HG03196 (cell line): ENCODE results near the gene ROBO1.
"Not testable (repeated sequence)": the region's sequence is repeated elsewhere in the genome, so short reads cannot be mapped to it uniquely, and the experiment has no call there.

Source experiments
- ATAC-seq: cut with Tn5 transposase; IDR thresholded peaks from one replicate; pipeline ENCODE4 v1.9.1; 2021; ENCODE audit not compliant: unreplicated experiment

Gene ROBO1

DNA sequence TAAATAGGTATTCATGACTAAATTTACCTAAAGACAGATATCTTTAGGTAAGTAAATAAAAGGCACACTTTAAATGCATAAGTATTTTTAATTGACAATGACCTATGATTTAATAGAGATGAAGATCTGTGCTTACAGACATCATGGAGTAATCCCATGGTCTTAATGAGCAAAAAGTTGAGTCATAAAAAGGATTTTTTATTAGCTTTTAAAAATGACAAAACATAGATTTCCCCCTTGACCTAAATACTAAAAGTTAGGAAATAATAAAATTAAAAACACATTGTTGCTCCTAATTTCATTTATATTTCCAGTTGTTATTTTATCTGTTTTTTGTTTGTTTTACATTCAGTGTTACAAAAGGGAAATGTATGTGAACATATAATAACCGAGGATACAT lies 1005.7 kb downstream of the ROBO1 start:
- ATAC-seq, result no peak

DNA sequence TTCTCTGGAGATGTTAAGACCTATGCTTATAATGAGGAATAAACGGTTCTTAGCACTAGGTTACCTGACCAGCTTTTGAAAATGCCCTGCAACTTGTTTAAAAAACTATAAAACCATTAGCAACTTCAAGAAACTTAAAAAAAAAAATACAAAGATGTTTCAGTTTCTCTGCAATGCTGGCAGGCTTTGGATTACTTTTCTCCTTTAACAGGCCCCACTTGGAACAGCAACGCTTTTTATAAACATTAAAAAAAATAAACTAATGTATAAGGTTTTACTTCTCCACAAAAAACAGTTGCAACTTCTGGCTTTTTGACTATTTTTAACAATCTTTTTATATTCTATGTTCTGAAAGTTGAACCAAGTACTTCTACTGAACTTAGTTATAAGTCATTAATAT lies 1006.7 kb downstream of the ROBO1 start:
- no peak for ATAC-seq

DNA sequence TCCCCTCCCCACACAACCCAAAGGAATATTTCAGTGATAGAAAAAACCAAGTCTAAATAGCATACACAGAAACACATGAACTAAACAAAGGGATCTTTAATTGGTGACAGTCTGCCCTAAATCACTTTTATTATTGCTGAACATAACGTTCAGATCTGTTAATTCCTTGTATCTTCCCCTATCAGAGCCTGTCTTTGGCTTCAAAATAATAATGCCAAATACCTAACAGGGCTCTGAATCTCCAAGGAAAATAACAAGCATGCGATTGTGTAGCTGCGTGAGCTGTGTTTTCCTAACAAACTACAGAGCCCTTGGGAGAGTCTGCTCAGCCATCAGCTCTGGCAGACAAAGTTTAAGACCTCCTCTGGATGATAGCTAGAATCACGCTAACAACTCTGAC lies 1010.1 kb downstream of the ROBO1 start:
- no peak for ATAC-seq

DNA sequence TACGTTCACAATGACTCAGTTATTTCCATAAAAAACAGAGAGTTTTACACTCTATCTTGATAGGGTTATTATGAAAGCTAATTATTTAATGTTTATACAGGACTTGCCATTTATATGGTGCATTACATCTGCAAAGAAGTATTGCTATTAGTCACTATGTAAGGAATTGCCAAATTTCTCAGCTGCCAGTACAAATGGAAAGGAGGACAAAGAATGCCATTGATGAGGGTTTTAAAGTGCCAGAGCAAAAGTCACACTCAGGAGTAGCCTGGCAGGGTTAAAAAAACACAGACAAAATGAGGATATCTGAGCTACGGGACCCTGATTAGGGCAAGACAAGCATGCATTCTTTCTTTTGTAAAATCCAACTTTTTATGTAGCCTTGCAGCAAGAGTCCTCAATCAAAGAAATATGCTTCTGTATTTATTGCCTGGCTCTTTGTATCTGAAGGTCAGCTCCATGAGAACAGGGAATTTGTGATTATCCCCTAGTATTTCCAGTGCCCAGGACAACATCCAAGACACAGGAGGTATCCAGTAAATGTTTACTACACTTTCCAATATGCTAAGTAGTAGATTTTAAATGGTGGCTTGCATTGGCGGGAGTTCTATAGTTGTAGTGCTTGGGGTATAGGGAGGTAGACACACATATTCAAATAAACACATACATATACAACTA lies 1013.6 kb downstream of the ROBO1 start:
- no peak for ATAC-seq

DNA sequence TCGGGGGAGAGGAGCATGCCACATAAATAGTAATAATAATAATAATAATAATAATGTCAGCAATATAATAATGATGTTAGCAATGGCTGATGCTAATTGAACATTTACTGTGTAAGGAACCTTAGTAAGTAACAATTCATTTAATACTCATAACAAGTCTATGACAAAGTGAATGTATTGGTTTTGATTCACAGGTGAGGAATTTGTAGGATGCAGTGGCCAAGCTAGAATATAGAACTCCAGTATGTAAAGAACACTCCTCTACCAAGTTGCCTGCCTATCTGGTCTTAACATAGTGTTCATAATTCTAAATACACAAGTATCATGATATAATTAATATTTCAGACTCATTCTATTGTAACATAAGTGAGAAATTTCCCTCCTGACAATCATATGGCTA lies 1016.5 kb downstream of the ROBO1 start:
- no peak for ATAC-seq

DNA sequence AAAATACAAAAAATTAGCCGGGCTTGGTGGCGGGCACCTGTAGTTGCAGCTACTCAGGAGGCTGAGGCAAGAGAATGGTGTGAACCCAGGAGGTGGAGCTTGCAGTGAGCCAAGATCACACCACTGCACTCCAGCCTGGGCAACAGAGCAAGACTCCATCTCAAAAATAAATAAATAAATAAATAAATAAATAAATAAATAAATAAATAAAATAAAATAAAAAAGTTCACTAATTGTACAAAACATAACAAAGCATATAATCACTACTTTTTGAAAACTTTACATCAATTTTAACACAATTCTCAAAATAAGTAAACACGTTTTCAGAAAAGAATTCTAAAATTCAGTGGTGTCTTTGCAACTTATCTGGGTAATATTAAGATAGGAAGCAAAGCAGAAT lies 1017.5 kb downstream of the ROBO1 start:
- not testable (repeated sequence) for ATAC-seq

DNA sequence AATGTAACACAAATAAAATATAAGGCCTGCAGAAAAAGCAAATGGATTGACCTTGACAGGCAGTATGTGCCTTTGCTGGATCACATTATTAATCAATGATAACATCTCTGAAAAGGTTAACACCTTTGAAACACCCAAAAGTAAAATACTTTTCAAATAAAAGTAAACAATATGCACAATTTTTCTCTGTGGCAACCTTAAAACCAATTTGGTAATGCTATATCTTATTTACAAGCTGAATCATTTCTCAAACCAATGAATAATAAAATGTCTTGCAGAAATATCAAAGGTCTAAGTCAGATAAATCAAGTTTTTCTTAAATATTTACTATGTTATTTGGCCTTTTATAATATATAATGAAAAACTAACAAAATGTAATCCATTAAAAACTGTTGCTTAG lies 1018.7 kb downstream of the ROBO1 start:
- no peak for ATAC-seq

DNA sequence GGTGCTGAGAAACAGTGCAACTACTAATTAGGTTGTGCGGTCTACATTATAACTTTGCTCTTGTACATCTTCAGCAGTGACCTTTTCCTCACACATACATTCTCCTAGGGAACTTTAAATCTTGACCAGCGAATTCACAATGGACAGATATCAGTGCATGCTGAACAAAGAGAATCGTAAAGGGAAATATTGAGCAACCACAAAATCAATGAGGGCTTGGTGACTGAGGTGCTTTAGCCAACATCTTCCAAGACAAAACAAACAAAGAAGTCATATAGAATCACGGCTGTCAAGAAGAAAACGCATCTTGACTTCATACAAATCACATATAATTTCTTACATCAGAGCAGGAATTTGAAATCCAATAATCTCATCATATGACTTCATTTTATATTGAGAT lies 1022.0 kb downstream of the ROBO1 start:
- no peak for ATAC-seq

DNA sequence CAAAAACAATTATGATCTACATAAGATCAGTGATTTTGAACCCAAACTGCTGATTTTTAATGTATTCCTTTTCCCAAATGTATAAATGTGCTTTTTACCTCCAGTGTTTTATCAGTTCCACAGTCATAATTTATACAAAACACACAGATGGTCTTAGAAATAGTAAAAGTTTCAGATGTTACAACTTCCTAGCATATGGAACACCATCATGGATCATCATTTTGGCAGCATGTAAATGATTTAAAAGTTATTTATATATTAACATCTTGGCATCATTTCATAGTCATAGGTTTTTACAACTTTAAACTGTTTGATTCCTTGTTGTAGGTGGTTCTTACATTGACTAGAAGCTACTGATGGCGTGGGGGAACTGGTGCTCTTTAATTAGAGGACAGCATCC lies 1025.3 kb downstream of the ROBO1 start:
- no peak for ATAC-seq

DNA sequence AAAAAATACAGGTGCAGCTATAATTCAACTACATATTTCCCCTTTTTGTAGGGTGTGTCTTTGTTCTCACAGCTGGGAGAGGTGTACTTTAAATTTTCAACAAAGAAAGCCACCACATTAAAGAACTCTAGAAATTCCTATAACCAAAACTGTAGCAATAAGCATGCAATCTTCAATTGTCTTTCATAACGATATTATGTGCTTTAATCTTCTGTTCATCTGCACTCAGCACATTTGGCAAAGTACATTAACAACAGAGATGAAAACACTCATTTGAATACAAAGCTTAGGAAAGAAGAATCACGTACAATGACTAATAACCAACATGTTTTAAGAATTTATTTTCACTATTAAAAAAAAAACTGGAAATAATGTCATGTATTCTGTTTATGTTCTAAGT lies 1025.8 kb downstream of the ROBO1 start:
- ATAC-seq, result no peak

DNA sequence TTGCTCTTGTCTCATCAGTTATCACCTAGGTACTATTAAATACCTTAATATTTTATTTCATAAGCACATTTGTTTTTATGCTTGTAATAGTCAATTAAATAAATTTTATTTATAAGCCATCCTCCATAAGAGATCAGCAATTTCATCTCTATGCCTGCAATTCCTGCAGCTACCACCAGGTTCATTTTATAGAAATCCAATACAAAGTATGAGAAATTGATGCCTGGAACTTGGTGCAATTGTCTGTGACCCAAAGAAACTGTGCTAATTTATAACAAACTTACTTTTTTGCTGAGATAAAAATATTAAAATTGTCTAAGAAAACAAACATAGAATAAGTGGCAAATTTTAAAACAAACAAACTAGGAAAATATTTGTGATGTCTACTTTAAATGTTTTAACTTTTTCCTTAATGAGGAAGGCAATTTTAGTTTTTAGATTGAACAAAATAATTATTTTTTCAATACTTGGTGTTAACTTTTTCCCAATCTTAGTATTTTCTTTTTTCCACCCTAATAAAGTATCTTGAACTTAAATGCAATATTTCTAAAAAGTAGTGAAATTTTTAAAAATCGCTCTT lies 1026.6 kb downstream of the ROBO1 start:
- ATAC-seq, result no peak

DNA sequence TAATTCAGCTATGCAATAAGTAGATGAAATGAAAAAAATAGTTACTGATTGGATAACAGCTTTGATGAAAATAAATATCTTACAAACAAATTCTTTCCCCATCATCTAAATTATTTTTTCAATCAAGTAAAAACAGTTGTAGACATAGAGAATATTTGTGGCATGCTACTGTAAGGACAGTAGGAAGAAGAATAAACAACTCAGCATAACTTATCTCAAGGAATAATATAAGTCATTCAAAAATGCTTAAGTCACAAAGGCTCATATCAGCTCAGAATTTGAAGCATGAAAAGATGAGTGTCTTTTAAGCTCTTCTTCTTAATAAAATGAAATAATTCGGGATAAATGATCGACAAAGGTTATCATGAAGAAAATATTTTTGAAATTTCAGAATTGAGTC lies 1029.0 kb downstream of the ROBO1 start:
- ATAC-seq, result no peak

DNA sequence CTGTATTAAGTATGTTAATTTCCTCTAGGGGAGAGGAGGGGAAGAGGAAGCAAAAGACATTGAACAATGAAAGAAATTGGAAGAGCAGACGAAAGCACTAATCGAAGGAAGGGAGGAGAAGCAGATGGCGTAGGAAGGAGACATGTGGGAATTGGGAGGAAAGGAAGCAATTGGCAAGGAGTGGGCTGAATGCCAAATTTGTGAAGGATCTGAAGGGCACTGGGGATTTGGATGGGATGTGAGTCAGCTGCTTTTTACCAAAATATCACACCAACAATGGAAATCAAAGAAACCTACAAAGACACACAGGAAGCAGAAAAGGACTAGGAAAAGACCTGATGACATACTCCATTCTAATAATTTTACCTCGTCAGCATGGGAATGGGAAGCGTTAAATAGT lies 1029.8 kb downstream of the ROBO1 start:
- no peak for ATAC-seq

DNA sequence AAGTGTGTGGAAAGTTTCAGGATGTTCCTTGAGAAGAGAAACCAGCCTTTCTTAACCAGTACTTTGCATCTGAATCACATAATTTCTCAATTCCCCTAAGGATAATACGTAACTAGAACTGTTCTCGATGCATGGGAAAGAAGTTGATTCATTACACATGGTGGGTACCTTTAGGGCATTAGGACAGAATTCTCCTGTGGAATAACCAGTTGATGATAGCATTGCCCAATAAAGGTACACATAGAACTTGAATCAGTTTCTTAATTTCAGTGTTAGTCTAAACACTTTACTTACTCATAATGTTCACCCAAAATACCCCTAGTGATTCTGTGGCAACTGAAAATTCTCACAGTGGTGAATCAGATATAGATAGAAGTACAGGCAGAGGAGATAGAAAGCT lies 1030.9 kb downstream of the ROBO1 start:
- no peak for ATAC-seq

DNA sequence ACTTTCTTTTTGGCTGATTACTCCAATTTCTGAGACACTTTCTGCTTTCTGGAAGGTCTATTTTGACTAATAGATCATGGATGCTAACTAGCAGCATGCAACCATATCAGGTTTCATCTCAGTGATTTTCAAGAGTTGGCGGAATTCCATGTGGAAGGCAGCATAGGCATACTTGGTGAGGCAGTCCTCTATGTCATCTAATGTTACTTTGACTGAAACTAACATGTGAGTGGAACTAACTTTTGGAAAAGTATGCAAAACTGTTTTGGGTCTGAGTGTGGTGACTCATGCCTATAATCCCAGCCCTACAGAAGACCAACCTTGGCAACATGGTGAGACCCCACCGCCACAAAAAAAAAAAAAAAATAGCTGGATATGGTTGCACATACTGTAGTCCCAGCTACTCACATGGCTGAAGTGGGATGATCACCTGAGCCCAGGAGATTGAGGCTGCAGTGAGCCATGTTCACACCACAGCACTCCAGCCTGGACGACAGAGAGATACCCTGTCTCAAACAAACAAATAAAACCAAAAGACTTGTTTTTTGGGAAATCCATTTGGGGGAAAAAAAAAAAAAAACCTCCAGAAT lies 1033.7 kb downstream of the ROBO1 start:
- no peak for ATAC-seq

DNA sequence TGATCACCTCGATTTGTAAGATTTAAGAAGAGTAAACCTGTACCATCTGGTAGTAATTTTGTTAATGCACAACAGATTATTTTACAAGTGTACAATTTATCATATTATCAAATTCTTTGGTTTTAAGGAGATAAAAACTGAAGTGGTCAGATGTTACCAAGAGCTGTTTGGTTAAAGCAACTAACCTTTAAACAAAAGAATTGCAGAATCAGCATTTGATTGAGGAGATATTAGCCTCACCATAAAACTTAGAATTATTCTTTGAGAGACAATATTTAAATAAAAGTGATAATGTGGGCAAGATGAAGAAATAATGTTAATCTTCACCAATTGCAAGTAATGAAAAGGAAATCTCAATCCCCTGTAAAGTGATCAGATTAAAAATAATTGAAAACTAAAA lies 1034.9 kb downstream of the ROBO1 start:
- ATAC-seq, result no peak

DNA sequence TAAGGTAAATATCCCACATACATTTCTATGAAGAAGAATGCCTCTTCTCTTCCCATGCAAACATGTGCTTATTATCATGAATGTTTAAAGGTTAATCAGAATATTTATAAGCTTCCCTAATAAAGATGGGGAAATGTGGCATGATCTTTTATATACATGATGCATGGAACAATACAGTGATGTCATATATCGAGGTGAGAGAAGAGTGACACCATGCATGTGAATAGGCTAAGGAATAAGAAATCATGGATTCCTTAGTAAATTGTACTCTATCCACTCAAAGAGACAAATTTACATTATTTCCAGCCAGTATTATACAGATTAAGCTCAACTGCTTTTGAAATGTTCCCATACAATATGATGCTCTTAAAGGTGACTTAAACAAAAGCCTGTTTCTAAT lies 1035.3 kb downstream of the ROBO1 start:
- no peak for ATAC-seq

DNA sequence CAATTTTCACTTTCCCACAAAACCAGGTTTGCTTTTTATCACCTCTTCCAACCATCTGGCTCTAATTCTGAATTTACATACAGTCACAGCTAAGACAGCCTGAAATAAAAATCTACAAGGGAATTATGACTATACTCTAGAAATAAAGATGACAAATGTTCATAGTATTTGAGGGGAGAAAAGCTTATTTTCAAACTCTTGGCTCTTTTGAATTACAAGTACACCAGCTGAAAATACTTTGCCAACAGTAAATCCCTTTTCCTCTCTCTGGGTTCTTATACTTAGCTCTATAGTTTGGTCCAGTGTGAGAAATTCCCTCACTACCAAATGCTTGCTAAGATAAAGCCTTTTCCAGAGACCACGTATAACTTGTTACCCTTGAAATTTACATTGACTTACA lies 1037.9 kb downstream of the ROBO1 start:
- ATAC-seq, result no peak

DNA sequence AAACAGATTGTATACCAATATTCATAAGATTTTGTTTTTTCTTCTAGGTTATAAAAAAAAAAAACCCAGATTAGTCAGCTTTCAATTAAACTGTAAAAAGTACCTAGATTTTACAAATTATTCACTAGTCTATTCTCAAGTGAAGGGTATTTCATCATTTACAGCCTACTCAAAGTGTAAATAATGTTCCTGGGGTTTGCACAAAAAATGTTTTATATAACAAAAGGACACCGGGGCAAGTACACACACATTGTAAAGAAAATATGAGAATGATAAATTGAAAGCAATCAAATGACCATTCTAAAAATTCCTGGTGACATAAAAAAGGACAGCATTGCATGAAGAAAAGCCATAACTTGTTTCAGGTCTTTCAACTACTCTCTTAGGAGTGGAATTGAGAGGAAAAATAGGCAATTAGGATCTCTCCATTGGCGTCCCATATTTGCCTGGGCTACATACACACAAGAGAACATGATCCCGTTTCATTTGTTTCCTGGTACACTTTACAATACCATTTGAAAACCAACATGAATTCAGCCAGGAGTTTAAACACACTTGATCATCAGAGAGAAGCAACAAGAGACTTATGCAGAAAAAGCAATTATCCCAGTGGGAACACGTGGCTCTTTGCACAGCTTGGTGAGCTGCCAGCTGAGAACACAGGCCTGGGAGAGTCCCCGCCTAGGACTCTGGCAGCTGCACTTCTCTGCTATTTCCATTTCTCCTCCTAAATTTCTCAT lies 1039.2 kb downstream of the ROBO1 start:
- no peak for ATAC-seq

DNA sequence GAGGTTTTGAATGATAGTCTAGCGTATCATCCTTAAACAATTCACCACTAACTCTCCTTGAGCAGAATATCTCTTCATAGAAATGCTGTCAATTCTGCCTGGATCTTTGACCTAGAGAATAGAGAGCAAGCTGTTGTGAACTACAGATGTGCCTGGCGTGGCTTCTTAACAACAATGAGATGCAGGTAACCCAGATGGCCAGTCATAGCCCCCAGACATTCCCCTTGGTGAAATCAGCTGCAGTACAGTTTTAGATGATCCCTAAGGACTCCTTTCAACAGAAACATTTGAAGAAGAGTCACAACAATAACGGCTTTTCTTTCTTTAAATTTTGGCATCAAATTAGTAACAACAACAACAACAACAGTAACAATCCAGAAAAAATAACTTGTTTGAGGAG lies 1041.3 kb downstream of the ROBO1 start:
- ATAC-seq, result no peak

DNA sequence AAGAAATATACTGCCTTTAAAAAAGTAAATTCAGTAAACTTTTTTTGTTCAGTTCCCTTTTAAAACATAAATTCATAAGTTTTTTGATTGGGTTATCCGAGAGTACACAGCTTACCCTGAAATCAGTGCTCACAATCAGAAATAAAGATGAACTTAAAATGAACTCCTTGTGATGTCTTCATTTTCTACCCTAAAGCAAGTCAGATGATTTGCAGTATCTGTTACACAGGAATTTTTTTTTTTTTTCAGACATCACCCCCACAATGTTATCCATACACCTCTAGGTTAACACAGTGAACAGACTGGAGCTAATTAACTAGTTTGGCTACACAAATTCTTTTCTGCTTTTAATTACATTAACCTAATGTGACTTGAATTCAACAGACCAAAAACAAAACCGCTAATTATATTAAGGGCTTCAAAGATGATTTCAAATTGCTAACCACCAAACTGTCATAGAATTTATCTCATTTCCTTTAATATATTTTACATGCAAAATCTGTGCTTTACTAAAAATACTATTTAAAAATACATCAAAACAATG lies 1042.0 kb downstream of the ROBO1 start:
- no peak for ATAC-seq

DNA sequence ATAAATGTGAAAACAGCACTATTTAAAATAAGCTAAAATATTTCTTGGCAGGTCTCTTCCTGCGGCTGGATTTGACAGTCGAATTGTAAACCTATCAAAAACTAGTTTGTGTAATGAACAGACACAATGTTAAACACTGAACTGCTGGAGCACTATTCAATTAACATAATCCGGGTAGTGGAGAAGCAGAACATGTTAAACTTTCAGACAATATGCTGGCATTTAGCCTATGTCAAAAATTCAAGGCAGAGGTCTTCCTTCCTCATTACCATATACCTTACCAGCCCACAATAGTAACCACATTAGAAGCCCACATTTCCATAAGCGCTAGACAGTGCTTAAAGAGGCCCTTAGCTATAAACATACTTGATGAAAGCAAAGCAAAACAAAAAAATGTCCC lies 1042.9 kb downstream of the ROBO1 start:
- no peak for ATAC-seq
